ENCODE measurements around the gene MLXIP.

GRCh38 chr12:122117979-122118378, 39.4 kb downstream of the MLXIP start:
- TF ChIP-seq POLR2A (IDR thresholded peaks at IDR 0.05; ENCODE audit: borderline replicate concordance, extremely low read depth, insufficient read depth, insufficient read length) = no peak
- TF ChIP-seq CTCF (IDR thresholded peaks at IDR 0.05 in 2 of 3, conservative IDR thresholded peaks at IDR 0.05 in 1 of 3; ENCODE audit: borderline replicate concordance in 1 of 3, insufficient read depth in 1 of 3, low read depth in 2 of 3, low read length in 2 of 3) = no peak
- TF ChIP-seq ZBTB33 (IDR thresholded peaks at IDR 0.05; ENCODE audit: extremely low read depth, insufficient replicate concordance, low read length) = no peak
- TF ChIP-seq ATF3 (IDR thresholded peaks at IDR 0.05) = no peak
- TF ChIP-seq, protein P1, sequence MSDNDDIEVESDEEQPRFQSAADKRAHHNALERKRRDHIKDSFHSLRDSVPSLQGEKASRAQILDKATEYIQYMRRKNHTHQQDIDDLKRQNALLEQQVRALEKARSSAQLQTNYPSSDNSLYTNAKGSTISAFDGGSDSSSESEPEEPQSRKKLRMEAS (IDR thresholded peaks at IDR 0.05) = no peak
- TF ChIP-seq EGR1 (IDR thresholded peaks at IDR 0.05; ENCODE audit: low read depth) = no peak
- TF ChIP-seq ZFX (IDR thresholded peaks at IDR 0.05) = no peak
- TF ChIP-seq EZH2 (IDR thresholded peaks at IDR 0.05) = no peak

Measured in HCT116 (cell line).